IPS-18c (cell line): ENCODE data around the gene MMP3.
"Not testable (repeated sequence)": the region's sequence is repeated elsewhere in the genome, so short reads cannot be mapped to it uniquely, and the experiment has no call there.

Experiments
- H3K4me3 ChIP-seq: 2 replicates; pipeline ENCODE4 v1.7.0; 2013; ENCODE audit warnings: low read depth, mild to moderate bottlenecking, low read length, moderate library complexity; ENCODE audit not compliant: insufficient read depth
- H3K9me3 ChIP-seq: one replicate; pipeline ENCODE4 v1.6.1; 2013; ENCODE audit warnings: mild to moderate bottlenecking, low read length, moderate library complexity; ENCODE audit not compliant: control insufficient read depth, insufficient read depth

The MMP3 gene

DNA sequence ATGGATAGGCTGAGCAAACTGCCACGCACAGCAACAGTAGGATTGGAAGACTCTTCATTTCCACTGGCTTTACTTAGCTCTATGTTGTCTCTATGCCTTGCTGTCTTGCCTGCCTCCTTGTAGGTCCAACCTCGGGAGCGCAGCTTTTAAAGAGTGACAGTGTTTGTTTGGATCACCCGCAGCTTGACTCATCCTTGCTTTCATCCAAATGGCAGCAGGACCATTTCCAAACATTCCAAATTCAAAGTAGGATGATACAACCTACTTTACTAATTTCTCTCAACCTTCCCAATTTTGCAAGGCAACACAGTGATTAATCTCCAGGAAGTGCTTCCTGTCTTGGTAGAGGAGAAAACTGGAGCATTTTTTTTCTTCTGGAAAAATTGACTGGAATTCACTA lies at the start of gene MMP3:
Gene MMP3 (minus strand): TSS at position 121 of the 400 bp plus-strand sequence. CDS start 63 bp downstream, at position 58.
- Histone ChIP-seq H3K4me3 (no peak within 1 kb of the TSS), H3K9me3 (no peaks in the 10 kb centered on the region)

DNA sequence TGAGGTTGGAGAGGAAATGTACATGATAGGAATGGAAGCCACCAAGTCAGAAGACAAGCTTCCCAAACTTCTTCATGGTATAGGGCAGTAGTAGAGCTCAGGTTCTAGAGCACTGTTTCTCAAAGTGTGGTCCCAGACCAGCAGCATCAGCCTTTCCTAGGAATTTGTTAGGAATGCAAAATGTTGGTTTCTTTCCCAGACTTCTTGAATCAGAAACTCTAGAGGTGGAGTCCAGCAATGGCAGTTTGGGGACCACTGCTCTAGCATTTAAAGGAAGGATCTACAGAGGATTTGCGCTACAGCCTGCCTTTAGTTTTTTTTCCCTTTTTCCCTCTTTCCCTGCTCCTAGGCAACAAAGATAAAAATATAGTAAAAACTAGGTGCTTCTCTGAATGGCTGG lies 48.3 kb upstream of the MMP3 start:
- Histone ChIP-seq H3K4me3 (no peak overlapping the region), H3K9me3 (no peaks in the 10 kb centered on the region)

DNA sequence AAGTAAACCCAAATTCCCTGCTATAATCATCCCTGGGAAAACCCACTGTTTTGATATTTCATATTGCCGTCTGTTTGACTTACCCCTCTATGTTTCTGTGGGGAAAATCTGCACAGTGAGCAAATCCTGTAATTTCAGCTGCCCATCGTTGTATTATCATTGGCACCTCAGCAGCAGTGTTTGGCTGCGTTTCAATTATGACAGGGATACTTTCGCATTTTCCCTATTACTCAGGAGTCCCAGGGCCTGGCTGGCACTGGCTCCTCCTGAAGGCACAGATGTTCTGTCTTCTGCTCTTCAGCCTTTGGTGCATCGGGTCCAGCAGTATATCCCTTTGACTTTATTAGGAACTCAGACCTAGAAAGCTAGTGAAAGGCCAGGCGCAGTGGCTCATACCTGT lies 43.6 kb upstream of the MMP3 start:
- Histone ChIP-seq H3K4me3 (no peak overlapping the region), H3K9me3 (no peaks in the 10 kb centered on the region)

DNA sequence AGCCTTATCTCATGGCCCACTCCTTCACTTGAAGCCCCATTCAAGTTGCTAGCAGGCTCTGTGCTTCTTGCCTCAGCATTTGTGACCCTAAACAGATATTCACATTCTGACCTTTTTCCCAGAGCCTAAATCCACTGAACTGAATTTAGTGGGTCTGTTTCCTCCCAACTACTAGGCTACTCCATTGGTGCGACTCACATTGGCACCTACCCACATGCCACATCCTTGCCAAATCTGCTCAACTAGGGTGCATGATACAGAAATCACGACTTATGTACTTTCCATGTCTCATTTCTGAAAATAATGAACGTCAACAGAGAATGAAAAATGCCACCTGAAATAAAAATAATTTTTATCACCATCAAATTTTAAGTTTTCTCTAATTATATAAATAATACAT lies 39.7 kb upstream of the MMP3 start:
- Histone ChIP-seq H3K4me3 (no peak overlapping the region), H3K9me3 (no peaks in the 10 kb centered on the region)

DNA sequence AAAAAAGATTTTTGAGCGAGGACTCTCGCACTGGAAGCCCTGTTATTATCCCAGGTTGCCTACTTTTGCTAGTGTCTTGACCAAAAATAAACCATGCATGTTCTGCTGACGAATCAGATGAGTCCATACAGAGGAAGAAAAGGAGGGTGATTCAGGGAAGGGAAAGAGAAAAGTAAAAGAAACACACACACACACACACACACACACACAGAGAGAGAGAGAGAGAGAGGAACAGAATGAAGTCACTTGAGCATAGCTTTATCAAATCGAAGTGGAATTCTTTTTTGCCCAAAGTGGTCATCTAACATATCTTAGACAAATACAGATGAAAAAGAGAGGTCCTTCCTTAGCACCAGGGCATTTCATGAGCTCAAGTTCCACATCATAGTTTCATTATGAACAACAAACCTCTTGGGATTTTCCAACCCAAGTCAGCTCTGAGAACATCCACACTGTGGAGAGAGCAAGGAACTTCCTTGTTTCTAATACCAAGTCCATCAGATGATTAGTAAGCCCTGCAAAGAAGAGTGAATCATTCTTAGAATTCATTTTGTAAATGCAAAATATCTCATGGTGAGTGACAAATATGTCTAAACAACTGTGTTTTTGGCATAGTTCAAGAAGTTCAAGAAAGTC lies 39.1 kb upstream of the MMP3 start:
- no peaks in the 10 kb centered on the region for H3K9me3 ChIP-seq
- H3K4me3 ChIP-seq = no peak overlapping the region

DNA sequence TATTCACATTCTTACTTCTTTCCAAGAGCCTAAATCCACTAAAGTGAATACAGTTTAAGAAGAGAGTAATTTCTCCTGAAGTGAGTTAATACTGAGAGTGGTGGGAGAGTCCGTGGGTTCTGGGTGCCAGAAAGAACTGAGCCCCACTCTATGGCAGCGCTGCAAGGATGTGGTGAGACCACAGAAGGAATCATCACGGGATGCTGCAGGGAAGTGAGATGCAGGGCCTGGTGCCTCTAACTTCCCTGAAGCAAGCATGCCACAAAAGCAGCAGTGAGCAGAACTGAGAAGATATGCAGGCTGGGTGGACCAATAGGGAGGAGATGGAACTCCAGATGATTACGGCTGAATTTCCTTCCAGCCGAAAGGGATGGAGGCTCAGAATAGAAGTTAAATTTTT lies 36.4 kb upstream of the MMP3 start:
- no peak overlapping the region for H3K4me3 ChIP-seq
- no peaks in the 10 kb centered on the region for H3K9me3 ChIP-seq

DNA sequence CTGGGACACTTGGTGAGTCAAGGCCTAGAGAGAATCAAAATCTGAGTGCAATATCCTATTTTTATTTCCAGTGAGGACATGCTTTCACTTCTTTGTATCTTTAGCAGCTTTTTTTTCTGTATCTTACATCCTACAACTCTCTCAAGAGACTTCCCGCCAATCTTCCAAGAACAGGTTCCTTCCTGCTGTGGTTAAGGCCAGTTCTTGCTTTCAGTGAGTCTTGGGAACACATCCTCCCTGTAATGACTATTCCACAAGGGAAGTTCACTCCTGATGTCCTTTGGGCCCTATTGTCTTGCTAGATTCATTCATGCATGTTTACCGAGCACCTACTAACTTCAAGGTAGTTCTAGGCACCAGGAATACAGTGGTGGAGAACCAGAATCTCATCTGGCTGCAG lies 35.2 kb upstream of the MMP3 start:
- Histone ChIP-seq H3K9me3 (no peaks in the 10 kb centered on the region), H3K4me3 (no peak overlapping the region)

DNA sequence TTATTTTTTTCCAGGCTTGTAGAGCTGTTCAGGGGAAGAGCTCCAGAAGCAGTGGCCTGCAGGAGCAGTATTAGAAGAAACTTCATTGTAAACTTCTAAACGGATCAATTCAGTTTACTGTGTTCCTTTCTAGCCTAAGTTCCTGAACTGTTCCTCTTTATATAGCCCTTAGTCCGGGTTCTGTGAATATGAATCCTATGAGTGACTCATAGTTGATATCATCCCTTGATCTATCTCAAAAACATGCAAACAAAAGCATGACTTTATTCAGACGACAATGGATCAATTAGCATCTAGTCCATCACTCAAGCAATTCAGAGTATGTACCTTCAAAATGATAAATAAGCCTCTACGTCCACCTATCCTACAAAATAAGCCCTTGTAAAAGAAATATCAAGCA lies 31.4 kb upstream of the MMP3 start, which contains the start of gene MMP12:
Gene MMP12 (minus strand): TSS at position 131 of the 400 bp plus-strand sequence. CDS start 45 bp downstream, at position 86.
- Histone ChIP-seq H3K9me3 (no peaks in the 10 kb centered on the region), H3K4me3 (no peak within 1 kb of the TSS)

DNA sequence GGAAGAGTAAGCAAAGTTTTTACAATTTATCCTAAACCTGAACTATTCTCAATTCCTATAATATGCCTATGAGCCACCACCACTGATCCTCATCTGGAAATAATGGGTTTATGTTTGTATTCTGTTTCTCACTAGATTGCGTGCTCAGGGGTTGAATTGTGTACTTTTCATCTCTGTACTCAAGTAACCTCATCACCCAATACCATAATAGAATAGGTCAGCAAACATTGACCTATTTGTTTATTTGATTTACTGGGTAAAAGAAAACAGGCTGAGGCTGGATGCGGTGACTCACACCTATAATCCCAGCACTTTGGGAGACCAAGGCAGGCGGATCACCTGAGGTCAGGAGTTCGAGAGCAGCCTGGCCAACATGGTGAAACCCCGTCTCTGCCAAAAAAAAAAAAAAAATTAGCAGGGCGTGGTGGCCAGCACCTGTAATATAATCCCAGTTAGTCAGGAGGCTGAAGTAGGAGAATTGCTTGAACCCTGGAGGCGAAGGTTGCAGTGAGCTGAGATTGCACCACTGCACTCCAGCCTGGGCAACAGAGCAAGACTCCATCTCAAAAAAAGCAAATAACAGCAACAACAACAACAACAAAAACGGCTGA lies 26.1 kb upstream of the MMP3 start:
- not testable (repeated sequence) for H3K4me3 ChIP-seq, H3K9me3 ChIP-seq

DNA sequence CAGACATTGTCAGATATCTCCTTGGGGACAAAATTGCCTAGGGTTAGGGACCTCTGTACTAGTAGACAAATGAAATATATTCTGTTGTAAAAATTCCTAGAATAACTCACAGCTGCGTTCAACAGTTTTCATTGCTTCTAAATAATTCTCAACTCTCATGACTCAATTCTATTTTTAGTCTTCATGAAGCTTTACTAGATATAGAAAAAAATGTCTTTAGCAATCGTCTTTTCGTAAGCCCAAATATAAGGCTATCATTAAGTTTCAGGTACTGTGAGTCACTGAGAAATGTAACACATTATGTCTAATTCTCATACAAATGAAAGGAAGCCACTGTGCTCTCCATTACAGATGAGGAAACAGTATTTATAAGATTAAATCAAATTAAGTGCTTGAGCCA lies 24.9 kb upstream of the MMP3 start:
- Histone ChIP-seq H3K4me3 (no peak overlapping the region), H3K9me3 (no peaks in the 10 kb centered on the region)

DNA sequence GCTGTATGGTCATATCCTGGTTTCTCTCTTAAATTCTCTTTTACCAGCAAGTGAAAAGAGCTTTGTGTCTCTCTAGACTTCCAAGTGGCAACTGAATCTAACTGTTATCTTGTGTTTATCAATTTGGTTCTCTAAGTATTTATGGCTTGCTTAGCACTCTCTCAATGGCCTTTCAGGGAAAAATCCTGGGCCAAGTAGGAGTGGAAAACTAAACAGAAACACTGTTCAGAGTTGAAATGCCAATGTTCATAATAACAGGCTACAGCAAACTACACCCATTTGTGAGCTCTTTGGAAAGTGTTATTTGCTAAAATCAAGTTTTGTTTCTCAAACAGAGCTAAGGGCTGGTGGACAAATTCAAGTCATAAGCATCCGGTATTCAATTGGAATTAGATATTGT lies 21.3 kb upstream of the MMP3 start:
- Histone ChIP-seq H3K4me3 (no peak overlapping the region), H3K9me3 (no peaks in the 10 kb centered on the region)

DNA sequence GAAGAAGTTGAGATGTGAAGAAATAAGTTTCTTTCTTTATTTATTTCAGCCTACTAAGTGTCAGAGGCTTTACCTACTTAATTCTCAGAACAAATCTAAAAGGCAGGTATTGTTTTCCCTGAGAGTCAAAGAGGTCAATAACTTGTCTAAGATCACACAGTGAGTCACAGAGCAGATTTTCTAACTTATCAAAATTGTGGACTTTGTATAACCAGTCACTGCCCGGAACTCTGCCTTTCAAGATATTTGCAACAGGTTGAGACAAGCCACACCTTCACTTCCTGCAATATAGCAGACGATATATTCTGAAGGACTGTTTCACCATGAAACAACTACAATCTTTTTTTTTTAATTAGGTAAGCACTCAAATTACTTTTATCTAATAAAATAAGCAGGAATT lies 10.5 kb upstream of the MMP3 start:
- Histone ChIP-seq H3K9me3 (no peaks in the 10 kb centered on the region), H3K4me3 (no peak overlapping the region)

DNA sequence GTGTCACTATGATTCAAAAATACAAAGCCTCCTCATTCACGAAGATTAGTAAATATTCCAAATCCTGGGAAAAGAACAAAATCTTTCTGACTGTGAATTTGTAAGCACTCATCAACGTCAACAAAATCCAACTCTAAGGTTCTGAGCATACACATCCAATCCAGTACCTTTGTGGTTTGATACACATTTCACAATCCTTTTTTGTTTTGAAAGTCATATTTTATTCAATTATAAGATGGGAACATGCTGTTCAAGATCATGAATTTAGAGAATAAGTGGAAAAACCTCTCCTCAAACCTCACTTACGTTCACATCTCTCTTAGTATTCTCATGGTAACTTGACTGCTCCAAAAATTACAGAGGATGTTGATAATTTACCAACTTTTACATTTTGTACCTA lies 9.6 kb upstream of the MMP3 start:
- Histone ChIP-seq H3K4me3 (no peak overlapping the region), H3K9me3 (no peaks in the 10 kb centered on the region)

DNA sequence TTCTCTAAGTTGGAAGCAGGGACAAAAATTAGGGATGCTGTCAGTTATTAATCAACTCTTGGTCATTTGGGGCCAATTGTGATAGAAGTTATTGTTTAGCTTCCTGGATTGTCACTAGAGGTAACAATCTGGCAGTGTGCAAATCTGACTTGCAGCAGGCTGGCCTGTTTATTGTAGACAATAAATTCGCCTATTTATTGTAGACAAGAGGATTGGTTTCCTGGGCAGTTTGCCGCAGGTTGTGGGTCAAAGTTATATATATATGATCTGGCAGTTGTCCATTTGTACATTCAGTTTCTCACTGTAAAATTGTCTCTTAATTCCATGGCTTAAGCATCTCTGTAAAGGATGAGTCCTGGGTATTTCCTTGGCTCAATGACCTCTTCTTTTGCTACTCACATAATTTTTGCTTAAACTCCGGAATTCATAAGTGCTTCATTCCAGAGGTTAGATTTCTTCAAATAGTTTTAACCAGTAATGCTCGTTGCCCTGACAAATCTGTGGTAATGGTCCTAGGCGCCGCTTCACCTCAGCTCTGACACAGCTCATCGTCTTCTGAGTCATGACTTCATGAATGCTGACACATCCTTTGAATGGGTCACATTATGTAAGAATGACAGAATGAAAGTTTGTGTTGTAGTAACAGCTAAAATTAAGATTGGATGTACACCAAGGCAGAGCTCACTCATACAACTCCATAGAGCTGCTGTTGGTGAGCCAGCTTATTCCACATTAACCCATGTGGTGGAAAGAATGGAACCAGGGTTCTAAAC lies 7.8 kb upstream of the MMP3 start:
- no peaks in the 10 kb centered on the region for H3K9me3 ChIP-seq
- no peak overlapping the region for H3K4me3 ChIP-seq

DNA sequence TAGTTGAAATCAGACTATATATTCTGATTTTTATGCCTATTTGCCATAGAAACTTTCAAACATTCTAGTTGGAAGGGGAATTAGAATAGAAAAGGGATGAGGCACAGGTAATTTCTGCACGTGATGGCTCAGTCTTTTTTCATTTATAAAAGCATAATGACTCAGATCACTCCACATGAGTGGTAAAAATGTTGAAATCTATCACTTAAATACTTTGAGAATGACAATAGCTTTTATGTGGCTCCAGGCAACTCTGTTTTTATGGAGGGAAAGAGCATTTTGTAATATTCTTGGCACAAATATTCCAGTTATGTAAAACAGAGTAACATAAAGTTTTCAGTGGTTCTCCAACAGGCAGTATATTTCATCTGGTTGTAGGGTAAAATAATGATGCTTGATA lies 5.9 kb upstream of the MMP3 start:
- H3K4me3 ChIP-seq = no peak overlapping the region
- H3K9me3 ChIP-seq = no peaks in the 10 kb centered on the region

DNA sequence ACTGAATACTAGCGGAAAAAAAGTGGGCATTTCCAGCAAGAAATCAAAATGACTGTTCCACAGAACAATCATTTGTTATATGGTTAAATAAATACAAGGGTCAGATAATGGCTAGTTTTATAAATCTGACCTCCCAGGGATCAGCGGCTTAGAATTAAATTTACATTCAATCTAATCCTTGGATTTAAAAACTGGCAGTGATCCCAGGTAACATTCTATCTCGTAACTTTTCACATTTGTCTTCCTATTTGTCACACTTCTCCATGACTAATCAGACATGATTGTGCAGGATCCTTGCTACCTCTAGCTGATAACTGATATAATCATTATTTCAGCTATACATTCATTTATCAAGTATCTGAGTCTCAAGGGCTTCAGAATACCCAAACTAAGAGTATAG lies 2.9 kb upstream of the MMP3 start:
- H3K4me3 ChIP-seq = no peak overlapping the region
- H3K9me3 ChIP-seq = no peaks in the 10 kb centered on the region

DNA sequence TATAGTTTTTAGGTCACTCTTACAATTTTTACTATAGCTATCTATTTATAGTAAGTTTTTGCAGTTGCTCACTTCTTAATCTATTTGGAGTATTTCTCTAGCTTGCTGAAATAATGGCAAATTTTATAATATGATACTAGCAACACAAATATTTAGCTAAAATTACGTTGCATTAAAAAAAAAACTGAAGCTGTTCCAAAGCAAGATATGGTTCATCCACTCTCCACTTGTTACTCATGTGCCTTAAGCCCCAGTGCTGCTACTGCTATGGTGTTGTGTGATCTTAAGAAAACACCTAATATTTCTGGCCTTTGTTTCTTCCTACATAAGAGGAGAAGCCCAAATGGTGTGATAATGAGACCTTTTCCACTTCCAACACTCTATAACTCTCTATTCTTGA lies 479 bp downstream of the MMP3 start:
- H3K4me3 ChIP-seq = no peak overlapping the region
- H3K9me3 ChIP-seq = no peaks in the 10 kb centered on the region

DNA sequence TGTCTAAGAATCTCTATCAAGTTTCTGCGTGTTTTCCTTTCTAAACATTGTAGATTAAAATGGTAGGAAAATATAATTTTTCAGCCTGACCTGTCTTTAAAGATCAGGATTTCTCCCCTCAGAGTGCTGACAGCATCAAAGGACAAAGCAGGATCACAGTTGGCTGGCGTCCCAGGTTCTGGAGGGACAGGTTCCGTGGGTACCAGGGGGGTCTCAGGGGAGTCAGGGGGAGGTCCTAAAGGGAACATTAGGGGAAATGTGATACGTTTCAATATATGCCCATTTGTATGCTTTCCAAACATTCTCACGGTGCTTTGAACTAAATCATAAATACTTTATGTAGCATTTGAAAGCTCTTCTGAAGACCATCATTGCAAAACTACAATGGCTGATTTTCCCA lies 3.4 kb downstream of the MMP3 start:
- H3K4me3 ChIP-seq = no peak overlapping the region

More for the DNA sequence above, 3.4 kb downstream of the MMP3 start:
- H3K9me3 ChIP-seq = no peaks in the 10 kb centered on the region
